Iris pigment epithelial cell (primary cell): ENCODE data around the gene STOML2.
A peak's percentile ranks its signal among the peaks of the same experiment; 100 is the strongest.
"Not testable (repeated sequence)": the region's sequence is repeated elsewhere in the genome, so short reads cannot be mapped to it uniquely, and the experiment has no call there.

Experiments used
- DNase-seq: peaks from one replicate; pipeline ENCODE4 v3.0.0-alpha.2; 2011; ENCODE audit warnings: low read depth

Gene STOML2, protein sequence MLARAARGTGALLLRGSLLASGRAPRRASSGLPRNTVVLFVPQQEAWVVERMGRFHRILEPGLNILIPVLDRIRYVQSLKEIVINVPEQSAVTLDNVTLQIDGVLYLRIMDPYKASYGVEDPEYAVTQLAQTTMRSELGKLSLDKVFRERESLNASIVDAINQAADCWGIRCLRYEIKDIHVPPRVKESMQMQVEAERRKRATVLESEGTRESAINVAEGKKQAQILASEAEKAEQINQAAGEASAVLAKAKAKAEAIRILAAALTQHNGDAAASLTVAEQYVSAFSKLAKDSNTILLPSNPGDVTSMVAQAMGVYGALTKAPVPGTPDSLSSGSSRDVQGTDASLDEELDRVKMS

DNA sequence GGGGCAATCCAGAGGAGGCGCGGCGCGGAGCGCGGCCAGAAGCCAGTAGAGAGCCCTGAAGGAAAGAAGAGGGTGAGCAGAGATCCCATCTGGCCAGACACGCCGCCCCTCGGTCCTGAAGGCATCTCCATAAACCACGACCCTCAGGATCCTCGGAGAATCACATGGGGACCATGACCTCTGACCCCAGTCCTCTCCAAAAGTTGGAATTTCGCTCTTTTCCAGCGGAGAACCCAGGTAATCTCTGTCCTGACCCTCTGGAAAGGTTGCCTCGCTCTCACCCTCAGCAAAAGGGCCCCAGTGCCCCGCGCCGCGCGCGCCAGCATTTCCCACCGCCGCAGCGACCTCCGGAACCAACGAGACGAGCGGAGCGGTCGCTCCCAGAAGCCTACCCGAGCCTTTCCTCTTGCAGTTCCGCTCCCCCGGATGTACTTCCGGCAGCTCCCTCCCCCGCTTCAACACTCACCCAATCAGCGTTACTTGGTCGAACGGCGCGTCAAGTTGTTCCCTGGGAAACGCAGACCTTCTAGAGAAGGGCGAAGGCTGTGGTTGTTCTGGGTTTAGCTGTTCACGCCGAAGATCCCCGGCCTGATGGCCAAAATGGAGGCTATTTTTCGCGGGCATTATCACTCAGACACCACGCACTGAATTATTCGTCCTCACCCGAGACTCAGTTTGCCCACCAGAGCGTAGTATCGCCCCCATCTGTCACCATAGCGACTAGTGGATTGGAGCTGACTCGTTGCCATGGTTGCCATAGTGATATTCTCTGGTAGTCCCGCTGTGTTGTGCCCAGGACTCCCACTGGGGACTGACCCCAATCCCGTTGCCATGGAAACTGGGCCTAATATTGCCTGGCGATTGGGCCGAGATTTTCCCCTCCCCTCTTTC lies at the start of gene STOML2:
Gene STOML2 (minus strand): TSS at position 363 of the 891 bp plus-strand sequence. CDS start 37 bp downstream, at position 326.
- DNase-seq, result peak; percentile 98

DNA sequence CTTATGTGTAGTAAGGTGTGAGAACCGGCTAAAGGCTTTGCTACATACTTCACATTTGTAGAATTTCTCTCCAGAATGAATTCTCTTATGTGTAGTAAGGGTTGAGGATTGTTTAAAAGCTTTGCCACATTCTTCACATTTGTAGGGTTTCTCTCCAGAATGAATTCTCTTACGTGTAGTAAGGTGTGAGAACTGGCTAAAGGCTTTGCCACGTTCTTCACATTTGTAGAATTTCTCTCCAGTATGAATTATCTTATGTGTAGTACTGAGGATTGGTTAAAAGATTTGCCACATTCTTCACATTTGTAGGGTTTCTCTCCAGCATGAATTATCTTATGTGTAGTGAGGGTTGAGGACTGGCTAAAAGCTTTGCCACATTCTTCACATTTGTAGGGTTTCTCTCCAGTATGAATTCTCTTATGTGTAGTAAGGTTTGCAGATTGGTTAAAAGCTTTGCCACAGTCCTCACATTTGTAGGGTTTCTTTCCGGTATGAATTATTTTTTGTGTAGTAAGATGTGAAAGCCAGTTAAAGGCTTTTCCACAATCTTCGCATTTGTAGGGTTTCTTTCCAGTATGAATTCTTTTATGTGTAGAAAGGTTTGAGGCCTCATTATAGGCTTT lies 45.1 kb upstream of the STOML2 start:
- DNase-seq, result not testable (repeated sequence)

DNA sequence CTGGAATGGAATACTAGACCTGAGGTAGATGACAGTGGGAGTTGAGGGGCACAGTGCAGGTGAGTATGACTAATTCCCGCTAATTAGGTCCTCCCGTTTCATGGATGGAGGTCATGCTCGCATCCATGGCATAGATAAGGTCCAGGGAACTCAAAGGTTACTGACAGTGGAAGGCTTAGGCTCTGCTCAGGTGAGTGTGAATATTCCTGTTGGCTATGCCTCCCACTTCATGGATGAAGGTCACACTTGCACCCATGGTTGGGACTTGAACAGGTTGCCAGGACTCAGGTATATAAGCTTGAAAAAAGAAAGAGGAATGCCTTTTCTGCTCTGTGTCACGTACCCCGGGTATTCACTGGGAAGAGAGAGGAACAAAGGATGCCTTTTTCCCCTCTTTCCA lies 39.1 kb upstream of the STOML2 start:
- no peak for DNase-seq

DNA sequence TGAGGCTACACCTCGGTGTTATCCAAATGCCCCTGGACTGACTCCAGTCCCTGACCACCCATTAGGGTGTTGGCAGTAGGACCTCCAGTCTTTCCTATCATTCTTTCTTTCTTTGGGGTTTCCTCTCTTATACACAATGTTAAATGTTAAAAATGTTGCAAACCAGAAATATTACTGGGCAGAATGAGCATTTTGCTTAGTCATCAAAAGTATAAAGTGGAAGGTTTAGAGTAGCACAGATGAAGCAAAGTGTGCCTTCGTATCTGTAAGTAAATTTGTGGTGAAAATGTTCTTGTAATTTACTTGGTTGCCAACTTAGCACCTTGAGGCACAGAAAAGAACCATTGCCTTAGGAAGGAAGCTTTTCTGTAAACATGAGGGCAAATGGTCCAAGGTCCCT lies 37.2 kb upstream of the STOML2 start:
- DNase-seq, result no peak

DNA sequence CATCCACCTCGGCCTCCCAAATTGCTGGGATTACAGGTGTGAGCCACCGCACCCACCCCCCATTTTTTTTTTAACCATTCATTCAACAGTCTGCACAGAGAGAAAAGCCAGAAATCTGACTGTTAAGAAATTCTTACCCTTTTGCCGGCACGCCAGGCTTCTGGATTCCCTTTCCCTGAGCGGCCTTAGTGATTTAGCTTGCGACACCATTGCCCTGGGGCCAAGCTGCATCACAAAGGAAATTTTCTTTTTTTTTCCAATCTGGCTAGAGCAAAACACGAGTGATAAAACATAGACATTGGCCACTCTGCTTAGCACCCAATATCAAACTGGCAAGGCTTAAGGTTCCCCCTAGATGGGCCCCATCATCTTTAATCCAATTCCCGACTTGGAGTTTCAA lies 33.9 kb upstream of the STOML2 start:
- DNase-seq, result no peak

DNA sequence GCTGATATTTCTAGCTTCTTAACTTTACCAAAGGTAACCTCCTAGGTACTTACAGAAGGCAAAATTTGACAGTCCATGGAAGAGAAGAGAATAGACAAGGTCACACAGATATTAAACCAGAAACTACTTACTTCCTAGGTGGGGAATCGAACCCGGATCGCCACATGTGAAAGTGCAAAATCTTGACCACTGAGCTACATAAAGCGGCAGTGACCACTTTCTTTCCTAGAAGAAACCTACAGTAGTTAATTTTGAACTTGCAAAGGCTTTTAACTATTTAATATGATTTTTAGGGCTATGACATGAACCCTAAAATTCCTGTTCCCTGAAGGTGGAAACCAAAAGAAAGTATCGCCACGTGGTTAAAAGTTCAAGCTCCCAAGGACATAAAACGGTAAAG lies 33.1 kb upstream of the STOML2 start:
- DNase-seq, result no peak

DNA sequence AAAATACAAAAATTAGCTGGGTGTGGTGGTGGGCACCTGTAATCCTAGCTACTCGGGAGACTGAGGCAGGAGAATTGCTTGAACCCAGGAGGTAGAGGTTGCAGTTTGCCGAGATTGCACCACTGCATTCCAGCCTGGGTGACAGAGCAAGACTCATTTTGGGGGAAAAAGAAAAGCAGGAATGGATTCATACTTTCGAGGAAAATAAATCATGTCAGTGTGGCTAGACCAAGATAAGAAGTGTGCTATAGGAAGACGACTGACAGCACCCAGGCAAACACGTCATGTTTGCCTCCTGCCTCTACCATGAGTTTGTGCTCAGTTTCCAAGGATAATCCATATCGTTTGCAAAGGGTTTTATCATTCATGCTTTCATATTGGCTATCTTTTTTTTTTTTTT lies 32.0 kb upstream of the STOML2 start:
- DNase-seq, result no peak

DNA sequence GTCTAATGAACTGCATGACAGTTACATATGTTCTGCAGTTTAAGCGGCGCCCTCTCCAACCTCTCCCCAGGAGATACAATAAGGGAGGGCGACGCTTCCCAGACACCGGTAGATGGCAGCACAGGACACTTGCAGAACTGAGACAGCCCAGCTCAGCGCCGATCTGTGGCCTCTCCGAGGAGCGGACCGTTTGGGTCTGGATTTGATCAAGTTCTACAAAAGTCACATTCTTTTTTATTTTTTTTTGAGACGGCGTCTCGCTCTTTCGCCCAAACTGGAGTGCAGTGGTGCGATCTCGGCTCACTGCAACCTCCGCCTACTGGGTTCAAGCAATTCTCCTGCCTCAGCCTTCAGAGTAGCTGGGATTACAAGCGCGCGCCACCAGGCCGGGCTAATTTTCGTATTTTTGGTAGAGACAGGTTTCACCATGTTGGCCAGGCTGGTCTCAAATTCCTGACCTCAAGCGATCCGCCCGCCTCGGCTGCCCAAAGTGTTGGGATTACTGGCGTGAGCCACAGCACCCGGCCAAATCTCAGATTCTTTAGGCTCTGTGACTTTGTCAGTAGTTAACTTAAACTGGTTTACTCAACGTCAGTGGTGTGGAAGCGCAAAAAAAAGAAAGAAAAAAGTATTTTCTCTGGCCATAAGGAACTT lies 14.1 kb upstream of the STOML2 start:
- DNase-seq, result peak; percentile 94

DNA sequence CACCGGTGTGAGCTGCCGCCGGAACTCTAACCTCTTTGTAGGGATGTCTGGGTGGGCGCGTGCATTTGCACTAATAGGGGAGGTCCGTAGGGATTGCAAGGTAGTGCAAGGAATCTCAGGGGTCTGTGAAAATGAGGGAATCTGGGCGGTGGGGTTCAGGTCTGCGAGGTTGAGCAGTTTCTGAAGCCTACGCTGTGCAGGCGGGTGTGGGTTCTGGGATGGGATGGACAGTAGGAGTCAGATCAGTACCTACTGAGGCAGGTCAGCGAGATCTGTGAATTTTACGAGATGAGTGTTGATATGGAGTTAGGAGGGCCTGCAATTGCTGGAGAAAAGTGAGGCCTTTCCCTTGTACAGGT lies 13.6 kb upstream of the STOML2 start:
- no peak for DNase-seq

DNA sequence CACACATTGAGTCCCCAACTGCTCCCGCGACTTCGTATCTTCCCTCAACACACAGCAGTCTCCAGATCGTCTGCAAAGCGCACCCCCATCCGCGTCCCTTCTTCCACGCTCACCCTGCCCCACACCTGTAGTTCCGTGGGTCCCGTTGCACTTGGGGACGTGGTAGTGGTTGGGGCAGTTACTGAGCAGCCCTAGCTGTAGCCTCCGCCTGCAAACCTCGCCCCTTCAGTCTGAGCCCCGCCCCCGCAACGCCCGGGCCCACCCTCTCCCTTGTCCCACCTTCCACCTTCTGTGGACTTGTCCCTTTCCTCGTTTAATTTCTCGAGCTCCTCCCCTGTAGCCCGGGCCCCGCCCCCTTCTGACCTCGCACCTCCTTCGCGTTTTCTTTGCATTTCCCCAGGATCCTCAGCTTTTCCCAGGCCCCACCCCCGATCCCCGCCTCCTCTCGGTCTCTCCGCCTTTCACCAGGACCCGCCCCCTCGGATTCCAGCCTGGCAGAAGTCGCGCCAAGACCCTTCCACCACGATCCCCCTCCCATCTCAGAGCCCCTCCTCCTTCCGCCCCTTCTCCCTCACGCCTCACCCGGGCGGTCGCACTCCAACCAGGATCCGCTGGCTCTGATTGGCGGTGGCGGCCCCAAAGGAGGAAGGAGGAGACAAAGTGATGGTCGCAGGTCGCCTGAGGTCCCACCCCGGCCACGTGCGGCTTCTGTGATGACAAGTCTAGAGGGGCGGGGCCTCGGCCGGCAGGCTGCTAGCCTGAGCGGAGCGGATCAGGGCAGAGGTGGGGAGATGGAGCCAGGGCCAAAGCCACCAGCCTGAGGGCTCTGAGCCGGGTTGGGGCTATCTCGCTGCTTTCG lies 13.0 kb upstream of the STOML2 start, which contains the start of gene ATOSB:
Gene ATOSB (minus strand): TSS at position 183 of the 859 bp plus-strand sequence. CDS start 7,588 bp downstream, outside the sequence.
- DNase-seq, result peak; percentile 97

DNA sequence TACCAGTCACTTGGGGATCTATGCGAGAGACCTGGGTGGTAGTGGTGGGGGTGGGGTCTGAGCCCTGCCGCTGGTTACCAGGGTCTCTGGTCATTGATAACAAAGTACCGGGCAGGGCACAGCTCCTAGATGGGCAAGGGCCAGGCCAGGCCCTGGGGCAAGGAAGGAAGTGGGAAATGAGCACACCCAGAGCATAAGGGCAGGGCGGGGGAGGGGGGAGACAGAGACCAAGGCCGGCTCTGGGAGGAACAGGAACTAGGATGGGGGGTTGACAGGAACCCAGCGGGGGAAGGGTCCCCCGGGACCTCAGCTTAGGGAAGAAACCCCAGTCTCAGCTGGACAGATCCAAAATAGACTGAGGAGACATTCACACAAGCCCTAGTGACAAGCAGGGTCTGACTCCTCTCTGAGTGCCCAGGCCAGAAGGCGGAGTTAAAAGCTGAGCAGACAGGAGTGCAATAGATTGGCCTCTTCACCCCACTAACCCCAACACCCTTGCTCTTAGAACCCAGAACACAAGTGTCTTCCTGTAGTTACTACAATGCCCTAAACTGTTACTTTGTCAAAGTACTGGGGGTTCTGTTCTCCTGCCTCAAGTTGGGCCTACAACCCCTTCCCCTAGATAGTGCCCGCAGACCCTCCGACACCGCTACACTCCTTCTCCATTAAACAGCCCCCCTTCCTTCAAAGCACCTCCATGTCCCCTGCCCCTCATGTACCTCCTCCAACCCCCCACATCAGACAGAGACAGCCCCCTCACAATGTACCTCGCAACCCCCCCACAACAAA lies 12.1 kb upstream of the STOML2 start:
- DNase-seq, result peak; percentile 51

DNA sequence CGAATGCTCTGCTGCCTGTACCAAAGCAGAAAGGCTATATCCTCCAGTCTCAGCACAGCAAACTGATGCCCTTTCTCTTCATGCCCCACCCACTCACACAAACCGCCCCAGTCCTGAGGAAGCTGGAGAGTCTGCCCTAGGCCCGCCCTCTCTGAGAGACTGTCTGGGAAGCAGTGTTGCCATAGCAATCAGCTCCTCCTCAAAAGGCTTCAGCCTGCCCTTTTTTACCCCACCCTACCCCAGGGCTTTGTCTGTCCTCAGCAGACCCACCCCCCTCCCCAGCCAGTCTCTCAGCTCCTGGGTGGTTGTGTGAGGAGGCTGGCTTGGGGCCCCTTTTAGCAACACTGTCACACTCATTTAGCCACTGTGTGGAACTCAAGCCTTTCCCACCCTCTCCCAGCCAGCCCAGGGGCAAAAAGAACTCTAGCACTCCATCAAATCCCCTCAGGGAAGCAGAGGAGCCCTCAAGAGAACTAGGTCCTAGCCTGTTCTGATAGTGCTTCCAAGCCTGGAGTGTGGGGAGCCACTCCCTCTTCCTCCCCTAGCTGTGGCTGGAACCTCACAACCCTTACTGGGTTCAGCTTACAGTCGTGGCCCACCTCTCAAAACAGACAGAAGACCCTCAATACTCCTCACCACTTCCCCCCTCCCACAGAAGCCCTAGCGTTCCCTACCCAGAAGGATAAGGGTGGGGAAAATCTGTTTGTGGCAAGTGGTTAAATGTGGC lies 11.3 kb upstream of the STOML2 start:
- DNase-seq, result peak; percentile 99

DNA sequence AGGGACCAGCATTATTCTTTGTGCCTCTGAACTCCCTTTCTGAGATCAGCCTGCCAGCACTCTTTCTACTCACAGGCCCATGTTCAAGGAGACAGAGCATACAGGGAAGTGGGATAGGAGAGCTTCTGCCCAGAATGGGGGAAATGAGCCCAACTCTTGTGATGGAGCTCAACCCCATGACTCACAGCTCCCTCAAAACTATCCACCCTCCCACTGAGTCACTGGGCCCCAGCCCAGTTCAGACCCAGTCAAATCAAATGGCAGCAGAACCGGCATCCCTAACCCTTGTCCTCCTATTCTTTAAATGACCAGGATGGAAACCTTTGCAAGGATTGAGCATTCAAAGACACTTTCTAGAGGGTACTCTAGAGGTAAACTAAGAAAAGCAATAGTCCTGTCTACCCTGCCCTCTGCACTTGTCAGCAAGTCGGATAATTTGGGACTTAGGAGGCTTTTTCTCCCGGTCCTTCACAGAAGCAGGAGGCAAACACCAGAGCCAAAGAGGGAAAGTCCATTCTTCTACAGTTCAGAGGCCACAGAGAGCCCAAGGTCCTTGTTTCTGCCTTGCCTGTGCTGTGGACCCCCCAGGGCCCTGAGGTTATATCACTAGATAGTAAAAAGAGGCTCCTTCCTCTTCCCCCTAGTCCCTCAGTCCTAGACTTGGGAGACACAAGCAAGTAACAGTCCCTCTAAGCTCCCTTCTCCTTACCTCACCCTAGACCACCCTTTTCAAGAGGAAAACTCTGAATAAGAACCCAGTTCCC lies 9.5 kb upstream of the STOML2 start:
- peak; percentile 75 for DNase-seq

DNA sequence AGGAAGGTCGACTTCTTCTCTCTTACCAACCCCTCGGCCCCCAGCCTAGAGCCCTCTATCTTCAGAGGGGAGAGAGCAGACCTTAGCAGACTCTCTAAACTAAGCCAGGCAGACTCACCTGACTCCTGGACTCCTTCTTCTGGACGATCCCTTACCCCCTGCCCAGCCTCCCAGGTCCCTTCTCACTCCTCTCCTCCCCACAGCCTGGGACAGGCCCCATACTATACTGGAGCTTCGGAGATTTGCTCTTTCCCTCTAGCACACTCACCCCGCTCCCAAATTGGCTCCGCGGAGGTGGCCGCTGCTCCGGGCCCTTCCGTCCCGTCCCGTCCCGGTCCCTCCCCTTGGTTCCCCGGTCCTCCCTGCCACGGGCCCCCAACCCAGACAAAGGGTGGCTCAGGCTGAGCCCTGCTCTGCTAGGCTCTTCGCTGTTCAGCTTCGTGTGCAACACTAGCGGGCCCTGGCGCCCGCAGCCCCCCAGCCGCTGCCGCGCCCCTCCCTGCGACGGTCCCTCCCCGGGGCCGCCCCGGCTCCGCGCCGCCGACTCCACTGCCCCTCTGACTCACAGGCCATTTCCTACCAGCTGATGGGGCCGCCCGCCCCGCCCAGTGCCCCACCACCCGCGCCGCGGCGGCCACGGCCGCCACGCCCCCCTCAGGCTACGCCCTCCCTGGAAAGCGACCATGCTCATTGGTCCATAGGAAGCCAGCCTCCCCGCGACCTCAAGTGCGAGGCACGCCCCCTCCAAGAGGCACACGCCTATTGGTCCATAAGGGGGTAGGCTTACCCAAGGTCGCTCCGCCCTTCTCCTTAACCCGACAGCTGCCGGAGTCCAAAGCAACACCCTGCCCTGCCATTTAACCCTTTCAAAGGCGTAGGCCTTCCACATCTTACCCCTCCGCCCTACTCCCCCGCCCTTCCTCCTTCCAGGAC lies 8.3 kb upstream of the STOML2 start:
- peak; percentile 99 for DNase-seq

DNA sequence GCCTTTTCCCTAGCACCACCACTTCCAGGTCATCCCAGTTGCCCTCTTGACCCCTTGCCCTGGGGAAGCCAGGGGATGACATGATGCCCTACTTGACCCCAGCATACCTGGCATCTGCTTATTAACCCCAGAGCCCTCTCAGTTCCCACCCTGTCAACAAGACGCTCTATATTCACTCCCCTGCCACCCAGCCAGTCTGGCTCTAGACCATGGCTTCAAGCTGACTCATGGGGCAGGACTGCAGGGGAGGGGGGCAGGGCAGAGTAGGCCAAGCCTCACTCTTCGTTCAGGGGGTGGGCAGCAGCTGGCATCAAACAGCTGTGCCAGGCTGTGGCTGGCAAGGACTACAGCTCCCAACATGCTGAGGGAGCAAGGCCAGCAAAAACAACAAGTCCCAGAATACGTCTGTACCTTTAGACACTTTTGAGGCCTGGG lies 7.4 kb upstream of the STOML2 start:
- peak; percentile 70 for DNase-seq

DNA sequence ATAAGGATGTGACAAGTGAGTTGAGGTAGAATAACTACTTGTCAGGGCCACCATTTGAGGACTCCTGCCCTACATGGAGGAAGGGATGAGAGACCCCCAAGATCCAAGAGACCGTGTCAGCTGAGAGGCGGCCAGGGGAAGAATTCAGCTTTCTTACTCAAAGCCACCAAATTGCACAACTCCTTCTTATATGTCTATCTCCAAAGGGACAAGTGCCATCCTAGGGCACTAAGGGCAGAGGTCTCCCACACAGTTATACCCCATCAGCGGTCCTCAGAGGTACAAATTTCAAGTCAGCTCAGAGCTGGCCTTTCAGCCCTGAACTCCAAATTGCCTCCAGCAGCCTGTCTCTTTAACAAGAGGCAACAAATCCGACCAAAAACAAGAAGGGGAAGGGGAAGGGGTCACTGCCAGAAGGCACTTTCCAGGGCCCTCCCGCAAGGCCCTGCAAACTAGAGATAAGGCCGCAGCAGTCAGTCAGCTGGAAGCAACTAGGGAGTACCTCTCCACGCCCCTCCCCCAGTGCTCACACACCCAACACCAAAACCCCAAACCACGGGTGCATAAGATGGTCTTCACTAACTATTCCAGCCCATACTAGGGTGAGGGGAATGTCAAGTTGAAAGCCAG lies 6.1 kb upstream of the STOML2 start:
- DNase-seq, result no peak

DNA sequence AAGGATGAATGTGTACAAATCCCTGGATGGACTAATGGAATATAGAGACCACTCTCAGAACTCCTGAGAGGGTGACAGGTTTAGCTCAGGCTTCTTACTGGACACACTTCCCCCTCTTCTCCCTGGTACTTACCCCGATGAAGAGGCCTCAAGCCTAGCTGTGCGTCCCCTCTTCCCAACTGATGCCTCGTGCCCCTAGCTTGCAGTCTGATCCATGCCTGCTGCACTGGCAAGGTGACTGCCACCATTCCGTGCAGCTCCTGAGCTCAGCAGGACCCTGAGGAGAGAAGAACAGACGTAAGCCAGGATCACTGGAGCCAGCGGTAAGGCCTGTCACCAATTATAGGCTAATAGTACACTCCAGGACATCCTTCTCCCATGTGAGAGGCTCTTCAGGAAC lies 5.5 kb upstream of the STOML2 start:
- DNase-seq, result no peak
